ENCODE data around the gene MINDY3. TPM values are rescaled to one million over a fixed set of nuclear protein-coding genes. Genes with fewer than 3 reads are reported as not detected.

Gene MINDY3
- total RNA-seq, 1 experiment from 2014 or later, result 14.9 TPM

DNA sequence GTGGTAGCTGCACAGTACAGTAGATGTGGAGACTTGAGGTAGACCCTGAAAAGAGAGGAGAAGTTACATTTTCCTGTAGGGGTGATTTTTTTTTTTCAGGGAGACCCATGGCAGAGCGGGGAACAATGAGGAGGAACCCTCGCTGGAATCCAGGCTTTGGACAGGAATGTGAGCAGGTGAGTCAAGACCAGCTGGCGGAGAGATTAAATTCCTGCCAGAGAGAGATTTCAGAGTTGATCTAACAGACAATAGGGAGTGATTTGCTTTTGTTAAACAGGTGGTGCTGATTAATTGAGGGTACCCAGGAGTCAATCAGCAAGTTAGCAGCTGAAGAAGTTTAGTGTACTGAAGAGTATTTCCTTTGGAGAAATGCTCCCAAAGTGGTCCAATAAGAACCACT, 41.6 kb upstream of the MINDY3 start:
- Histone ChIP-seq H3K4me1 (ENCODE audit: insufficient read depth, low read length) (no peaks in the 10 kb centered on the region), H3K23me2 (ENCODE audit: insufficient read length, low read depth, low read length, poor library complexity, severe bottlenecking) (no peaks in the 10 kb centered on the region), H2AK5ac (ENCODE audit: insufficient read length, low read length) (no peak overlapping the region), H4K8ac (replicated peaks; ENCODE audit: insufficient read length, low read depth, low read length) (no peak overlapping the region), H3K9ac (ENCODE audit: extremely low read depth, insufficient read length, low read length) (no peak overlapping the region), H4K91ac (ENCODE audit: insufficient read length, low read depth, low read length) (no peak overlapping the region), H2BK120ac (ENCODE audit: low read depth, low read length, poor library complexity, severe bottlenecking) (no peak overlapping the region), H3K23ac (ENCODE audit: insufficient read length, low read depth, low read length) (no peak overlapping the region), H2BK5ac (ENCODE audit: insufficient read length, low read length) (no peak overlapping the region), H2BK12ac (ENCODE audit: insufficient read length, low read depth, low read length) (no peak overlapping the region), H3K9me3 (ENCODE audit: control insufficient read depth, low read depth, low read length) (no peaks in the 10 kb centered on the region), H3K79me1 (ENCODE audit: insufficient read depth, low read depth, low read length, poor library complexity, severe bottlenecking) (no peaks in the 10 kb centered on the region), H3K14ac (ENCODE audit: insufficient read depth, low read length) (no peak overlapping the region), H3K27me3 (ENCODE audit: insufficient read depth, low read length) (no peaks in the 10 kb centered on the region), H4K5ac (ENCODE audit: insufficient read length, low read depth, low read length) (no peak overlapping the region), H2AFZ (ENCODE audit: low read length) (no peak overlapping the region), H3T11ph (ENCODE audit: low read length) (no peak overlapping the region), H2BK15ac (ENCODE audit: low read depth, low read length) (no peak overlapping the region), H2BK20ac (ENCODE audit: low read depth, low read length, poor library complexity, severe bottlenecking) (no peak overlapping the region), H3K56ac (ENCODE audit: insufficient read length, low read depth, low read length) (no peak overlapping the region), H3K27ac (ENCODE audit: insufficient read length, low read depth, low read length) (no peak overlapping the region), H3K4me2 (ENCODE audit: insufficient read depth, insufficient read length, low read length) (no peak overlapping the region), H3K79me2 (ENCODE audit: insufficient read depth, low read length) (no peaks in the 10 kb centered on the region), H4K20me1 (ENCODE audit: control insufficient read depth, insufficient read depth, insufficient read length) (no peaks in the 10 kb centered on the region), H3K18ac (ENCODE audit: insufficient read length, low read depth, low read length) (no peak overlapping the region), H3K4ac (ENCODE audit: low read depth, low read length) (no peak overlapping the region)
- no CpG with 5 or more reads among the region's 3 CpGs for WGBS (ENCODE audit: extremely low coverage, insufficient read length, low lambda C conversion rate)
- peaks cover 2% of the 10 kb centered on the region; the same call in 1 of the 2 replicates for H3K27me3 Mint-ChIP-seq (ENCODE audit: low read depth)
- peak overlapping the region in 2 of 3 experiments; percentile 6 to 47; a peak in 3 of 7 replicates for H3K27ac Mint-ChIP-seq
- H3K36me3 Mint-ChIP-seq (ENCODE audit: insufficient read depth in 1 of 3, low read depth in 3 of 3), result no peaks in the 10 kb centered on the region
- H3K4me1 Mint-ChIP-seq, result peaks cover 12 to 19% of the 10 kb centered on the region in 2 experiments
- no peak for DNase-seq
- no peak overlapping the region for H3K4me3 Mint-ChIP-seq
- TF ChIP-seq, protein P1, sequence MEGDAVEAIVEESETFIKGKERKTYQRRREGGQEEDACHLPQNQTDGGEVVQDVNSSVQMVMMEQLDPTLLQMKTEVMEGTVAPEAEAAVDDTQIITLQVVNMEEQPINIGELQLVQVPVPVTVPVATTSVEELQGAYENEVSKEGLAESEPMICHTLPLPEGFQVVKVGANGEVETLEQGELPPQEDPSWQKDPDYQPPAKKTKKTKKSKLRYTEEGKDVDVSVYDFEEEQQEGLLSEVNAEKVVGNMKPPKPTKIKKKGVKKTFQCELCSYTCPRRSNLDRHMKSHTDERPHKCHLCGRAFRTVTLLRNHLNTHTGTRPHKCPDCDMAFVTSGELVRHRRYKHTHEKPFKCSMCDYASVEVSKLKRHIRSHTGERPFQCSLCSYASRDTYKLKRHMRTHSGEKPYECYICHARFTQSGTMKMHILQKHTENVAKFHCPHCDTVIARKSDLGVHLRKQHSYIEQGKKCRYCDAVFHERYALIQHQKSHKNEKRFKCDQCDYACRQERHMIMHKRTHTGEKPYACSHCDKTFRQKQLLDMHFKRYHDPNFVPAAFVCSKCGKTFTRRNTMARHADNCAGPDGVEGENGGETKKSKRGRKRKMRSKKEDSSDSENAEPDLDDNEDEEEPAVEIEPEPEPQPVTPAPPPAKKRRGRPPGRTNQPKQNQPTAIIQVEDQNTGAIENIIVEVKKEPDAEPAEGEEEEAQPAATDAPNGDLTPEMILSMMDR (conservative IDR thresholded peaks at IDR 0.05), result no peak
- no peaks in the 10 kb centered on the region for H3K9me3 Mint-ChIP-seq
